Measurements from ENCODE around the gene UMPS.

GRCh38 chr3:124684459-124684858, 45.8 kb upstream of the UMPS start:
- TF ChIP-seq ZNF394 (tag by site-specific recombination; IDR thresholded peaks at IDR 0.05; ENCODE audit: borderline replicate concordance), result no peak
- TF ChIP-seq MYNN (tag by site-specific recombination; IDR thresholded peaks at IDR 0.05; ENCODE audit: borderline replicate concordance), result no peak

Measured in HEK293 (cell line).